HepG2 (cell line): Measurements from ENCODE around the gene CLASP1. TPM values are rescaled to one million over a fixed set of nuclear protein-coding genes. Genes with fewer than 3 reads are reported as not detected.

ENCODE experiments used
- AFF4 ChIP-seq: sonication (generic); formaldehyde crosslinking; IDR thresholded peaks from 2 replicates; pipeline ENCODE4 v1.4.0; 2020; ENCODE audit warnings: missing genetic modification reagents
- ARID3A ChIP-seq: IDR thresholded peaks from 2 replicates; pipeline ENCODE4 v1.6.1; 2012; ENCODE audit warnings: low read depth, low read length, improper control_type of control experiment
- ASH2L ChIP-seq: fragments of 300-600, 200-600 bp; sonication (generic); IDR thresholded peaks from 2 replicates; pipeline ENCODE4 v1.7.0; 2017; ENCODE audit warnings: low read depth, mild to moderate bottlenecking, moderate library complexity, mixed read lengths, low read length; ENCODE audit not compliant: insufficient read length
- CREBL2 ChIP-seq: sonication (generic); formaldehyde crosslinking; IDR thresholded peaks from 2 replicates; pipeline ENCODE4 v1.8.1; 2023; ENCODE audit warnings: missing genetic modification reagents, mild to moderate bottlenecking, borderline replicate concordance
- KMT2A ChIP-seq: sonication (generic); formaldehyde crosslinking; IDR thresholded peaks from 2 replicates; pipeline ENCODE4 v1.4.0; 2020; ENCODE audit warnings: missing genetic modification reagents
- MTA1 ChIP-seq: sonication (generic); formaldehyde crosslinking; IDR thresholded peaks from 2 replicates; pipeline ENCODE4 v1.4.0; 2020; ENCODE audit warnings: missing genetic modification reagents, mild to moderate bottlenecking, borderline replicate concordance
- MTA3 ChIP-seq: sonication (generic); formaldehyde crosslinking; IDR thresholded peaks from 2 replicates; pipeline ENCODE4 v1.4.0; 2020; ENCODE audit warnings: missing genetic modification reagents
- NFKBIZ ChIP-seq: IDR thresholded peaks from 2 replicates; pipeline ENCODE4 v1.6.1; 2018; ENCODE audit warnings: missing genetic modification reagents, missing compliant biosample characterization
- RBM39 ChIP-seq: fragments of 200-400 bp; formaldehyde crosslinking; IDR thresholded peaks from one replicate; pipeline ENCODE4 v1.6.1; 2018; ENCODE audit warnings: antibody characterized with exemption, mild to moderate bottlenecking, low read depth, low read length; ENCODE audit not compliant: poor library complexity, severe bottlenecking
- REL ChIP-seq: sonication (generic); formaldehyde crosslinking; conservative IDR thresholded peaks from 2 replicates; pipeline ENCODE4 v1.8.0; 2022; ENCODE audit warnings: mild to moderate bottlenecking, missing genetic modification reagents, moderate library complexity
- RERE ChIP-seq: IDR thresholded peaks from 2 replicates; pipeline ENCODE4 v1.6.1; 2016; ENCODE audit warnings: low read depth, missing genetic modification reagents, missing compliant biosample characterization
- ZFP36L2 ChIP-seq: sonication (generic); formaldehyde crosslinking; IDR thresholded peaks from 2 replicates; pipeline ENCODE4 v1.4.0; 2020; ENCODE audit warnings: missing genetic modification reagents
- ZNF275 ChIP-seq: sonication (generic); formaldehyde crosslinking; IDR thresholded peaks from 2 replicates; pipeline ENCODE4 v1.8.0; 2022; ENCODE audit warnings: missing genetic modification reagents, mild to moderate bottlenecking, inconsistent platforms, borderline replicate concordance
- ZNF75D ChIP-seq: sonication (generic); formaldehyde crosslinking; IDR thresholded peaks from 2 replicates; pipeline ENCODE4 v1.8.1; 2023; ENCODE audit warnings: missing genetic modification reagents, mild to moderate bottlenecking, borderline replicate concordance
- ZSCAN31 ChIP-seq: sonication (generic); formaldehyde crosslinking; IDR thresholded peaks from 2 replicates; pipeline ENCODE4 v1.5.0; 2020; ENCODE audit warnings: low read depth, mild to moderate bottlenecking, missing genetic modification reagents
- polyA plus RNA-seq, 8 experiments: library from polyadenylated mRNA; depleted of rRNA in 3 of 8; stranded (reverse) in 7 of 8; unstranded in 1 of 8; fragments of >200 nt; fragmentation: Illumina TruSeq in 4 of 8; extraction: Trizol in 4 of 8; gene quantifications; 2 replicates each; pipeline versions ENCODE4 v1.2.1 to v1.2.3, GENCODE V29; 2011 to 2016; ENCODE audit warnings: low read depth in 4 of 8, missing spikeins in 1 of 8, mixed read lengths in 1 of 8; ENCODE audit not compliant: insufficient read depth in 1 of 8
- total RNA-seq, 5 experiments: library from RNA; depleted of rRNA; stranded (reverse); fragments of >200 nt; fragmentation: Illumina TruSeq; extraction: Trizol; gene quantifications; 2 replicates each; pipeline ENCODE4 v1.2.3, GENCODE V29; 2016; ENCODE audit warnings: low read depth in 1 of 5

CLASP1 gene
- total and polyA plus RNA-seq, 2 of the 13 experiments (the other 11 are each of a cell fraction or from before 2014, with no cell fraction given): 11.7 to 47.9 TPM

- TF ChIP-seq AFF4 (CRISPR knock-in tag): peak; percentile 91; the same call in 1 of the 2 replicates
- no peak for TF ChIP-seq CREBL2
- TF ChIP-seq ZNF275 (CRISPR knock-in tag): peak; percentile 63; the same call in 1 of the 2 replicates
- TF ChIP-seq ASH2L: peak; percentile 97
- no peak; the same call in 1 of the 2 replicates for TF ChIP-seq NFKBIZ (CRISPR knock-in tag)
- peak; percentile 52; the same call in 1 of the 2 replicates for TF ChIP-seq MTA1 (CRISPR knock-in tag)
- no peak for TF ChIP-seq ZNF75D (CRISPR knock-in tag)
- 0 out of 2 replicates have a peak, but pooled peaks have one; percentile 78 for TF ChIP-seq MTA3 (CRISPR knock-in tag)
- TF ChIP-seq RBM39: peak; percentile 49
- peak; percentile 50; the same call in 1 of the 2 replicates for TF ChIP-seq ZFP36L2 (CRISPR knock-in tag)
- no peak for TF ChIP-seq REL (CRISPR knock-in tag)
- TF ChIP-seq KMT2A (CRISPR knock-in tag): peak; percentile 94
- TF ChIP-seq ARID3A: no peak
- peak; percentile 99 for TF ChIP-seq ZSCAN31 (CRISPR knock-in tag)
- peak; percentile 47; the same call in 1 of the 2 replicates for TF ChIP-seq RERE (CRISPR knock-in tag)
Observed at GRCh38 chr2:121649596-121650314, 493 bp upstream of the CLASP1 start (continued).
